Upper lobe of left lung (tissue), 6 donors: ENCODE results near the gene LHB. TPM values are rescaled to one million over a fixed set of nuclear protein-coding genes. Genes with fewer than 3 reads are reported as not detected.

Experiments
- ATAC-seq, 2 donors: fragments of 200-7000 bp; cut with Tn5 transposase; one replicate each; pipeline ENCODE4 v1.9.1; 2022; ENCODE audit warnings: mild to moderate bottlenecking in 2 of 2, moderate library complexity in 2 of 2; ENCODE audit not compliant: low FRiP score in 2 of 2
- DNase-seq, 2 donors: peaks; one replicate each; pipeline ENCODE4 v3.0.0-alpha.2; 2019 to 2020
- H3K27ac ChIP-seq, 4 donors: fragments of 200-600 bp; sonication (generic); one replicate each; pipeline ENCODE4 v1.5.1; 2016 to 2019
- H3K27me3 ChIP-seq, 4 donors: fragments of 200-600 bp; sonication (generic); one replicate each; pipeline ENCODE4 v1.5.1; 2017 to 2019
- H3K36me3 ChIP-seq, 4 donors: fragments of 200-600 bp; sonication (generic); one replicate each; pipeline ENCODE4 v1.5.1; 2016 to 2019
- H3K4me1 ChIP-seq, 4 donors: fragments of 200-600 bp; sonication (generic); one replicate each; pipeline ENCODE4 v1.5.1; 2018 to 2019
- H3K4me3 ChIP-seq, 4 donors: fragments of 200-600 bp; sonication (generic); one replicate each; pipeline ENCODE4 v1.5.1; 2017 to 2019; ENCODE audit warnings: mild to moderate bottlenecking in 2 of 4, moderate library complexity in 1 of 4
- H3K9me3 ChIP-seq, 4 donors: fragments of 200-600 bp; sonication (generic); one replicate each; pipeline ENCODE4 v1.5.1; 2018 to 2019
- EP300 ChIP-seq, 4 donors: sonication (generic); formaldehyde crosslinking; IDR thresholded peaks; one replicate each; pipeline ENCODE4 v1.5.1; 2017; ENCODE audit warnings: antibody characterized with exemption in 4 of 4, control low read depth in 2 of 4
- POLR2A ChIP-seq, 4 donors: fragments of 450-650 bp; IDR thresholded peaks; one replicate each; pipeline ENCODE4 v1.5.1; 2016 to 2017; ENCODE audit warnings: antibody characterized with exemption in 4 of 4, mild to moderate bottlenecking in 2 of 4
- POLR2AphosphoS5 ChIP-seq, 2 donors: sonication (generic); formaldehyde crosslinking; IDR thresholded peaks; one replicate each; pipeline ENCODE4 v1.5.1; 2017; ENCODE audit warnings: antibody characterized with exemption in 2 of 2
- WGBS, 2 donors: methylation state at CpG; one replicate each; pipeline ENCODE4 v1.1.5; 2017 to 2018; 5-methylcytosine and 5-hydroxymethylcytosine counted together
- total RNA-seq, 6 donors: library from RNA; depleted of rRNA in 4 of 6; stranded (reverse); fragments of >200 nt in 4 of 6; gene quantifications; one replicate each; pipeline versions ENCODE4 v1.1.0 to v1.2.1, GENCODE V29; 2016 to 2021
- TF ChIP-seq, protein P1 (sequence below), 6 experiments: fragments of 450-650 bp in 4 of 6; fragments of 200-600 bp in 2 of 6; sonication (generic) in 2 of 6; IDR thresholded peaks; one replicate each; pipeline ENCODE4 v1.5.1; 2016 to 2019; ENCODE audit warnings: antibody characterized with exemption in 6 of 6
- donor health status: DM: no; HTN: no; CAD: no; lungs with moderate emphysema.
- donor health status: DM: no; HTN: yes; CAD: no; lungs with severe emphysema.

LHB gene
- total RNA-seq, 6 donors from 2014 or later: 0.77 TPM; not detected in 5

DNA sequence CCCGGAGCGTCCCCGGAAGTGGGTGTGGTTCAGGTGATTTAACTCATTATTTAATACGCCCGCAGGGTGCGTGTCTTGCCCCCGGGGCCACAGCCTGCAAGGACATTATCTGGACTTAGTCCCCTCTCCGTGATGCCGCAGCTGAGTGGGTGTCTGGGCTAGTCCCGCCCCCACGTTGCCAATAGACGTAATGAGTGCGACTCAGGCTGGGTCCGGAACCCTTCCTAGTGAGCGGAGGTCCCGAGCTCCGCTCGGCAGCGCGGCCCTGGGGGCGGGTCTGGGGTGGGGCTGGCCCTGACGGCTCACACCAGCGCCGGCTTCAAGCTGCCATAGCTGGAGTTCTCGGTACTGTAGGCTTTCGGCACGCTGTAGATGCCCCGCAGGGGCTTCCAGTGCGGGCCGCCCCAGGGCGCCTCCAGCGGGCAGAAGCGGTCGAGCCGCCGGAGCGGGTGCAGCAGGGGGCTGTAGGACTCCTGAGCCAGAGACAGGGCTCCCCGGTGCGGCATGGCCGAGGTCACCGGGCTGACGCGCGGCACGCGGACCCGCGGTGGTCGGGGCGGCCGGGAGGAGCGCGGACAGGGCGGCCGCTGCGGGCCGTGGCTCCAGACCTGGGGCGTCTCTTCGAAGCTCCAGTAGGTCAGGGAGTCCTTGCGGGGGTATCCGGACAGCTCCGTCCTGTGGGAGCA lies 918 bp upstream of the LHB start:
- WGBS, 2 donors: 0 to 4% methylated on average over 13 to 23 of the region's 62 CpGs
- peak; percentile 28 to 92 for DNase-seq
- H3K4me3 ChIP-seq: peak overlapping the region in 3 of 4 donors; percentile 46 to 60 (median 51)
- TF ChIP-seq, protein P1, sequence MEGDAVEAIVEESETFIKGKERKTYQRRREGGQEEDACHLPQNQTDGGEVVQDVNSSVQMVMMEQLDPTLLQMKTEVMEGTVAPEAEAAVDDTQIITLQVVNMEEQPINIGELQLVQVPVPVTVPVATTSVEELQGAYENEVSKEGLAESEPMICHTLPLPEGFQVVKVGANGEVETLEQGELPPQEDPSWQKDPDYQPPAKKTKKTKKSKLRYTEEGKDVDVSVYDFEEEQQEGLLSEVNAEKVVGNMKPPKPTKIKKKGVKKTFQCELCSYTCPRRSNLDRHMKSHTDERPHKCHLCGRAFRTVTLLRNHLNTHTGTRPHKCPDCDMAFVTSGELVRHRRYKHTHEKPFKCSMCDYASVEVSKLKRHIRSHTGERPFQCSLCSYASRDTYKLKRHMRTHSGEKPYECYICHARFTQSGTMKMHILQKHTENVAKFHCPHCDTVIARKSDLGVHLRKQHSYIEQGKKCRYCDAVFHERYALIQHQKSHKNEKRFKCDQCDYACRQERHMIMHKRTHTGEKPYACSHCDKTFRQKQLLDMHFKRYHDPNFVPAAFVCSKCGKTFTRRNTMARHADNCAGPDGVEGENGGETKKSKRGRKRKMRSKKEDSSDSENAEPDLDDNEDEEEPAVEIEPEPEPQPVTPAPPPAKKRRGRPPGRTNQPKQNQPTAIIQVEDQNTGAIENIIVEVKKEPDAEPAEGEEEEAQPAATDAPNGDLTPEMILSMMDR (IDR thresholded peaks at IDR 0.05): peak; percentile 27 to 71 (median 54)
- TF ChIP-seq POLR2AphosphoS5 (IDR thresholded peaks at IDR 0.05) (no peak), EP300 (IDR thresholded peaks at IDR 0.05) (no peak), POLR2A (IDR thresholded peaks at IDR 0.05) (peak in 1 of 4 donors; percentile 10)
- peak overlapping the region in 2 of 4 donors; percentile 11 to 37 for H3K27ac ChIP-seq
- no peaks in the 10 kb centered on the region for H3K9me3 ChIP-seq
- H3K36me3 ChIP-seq: peaks cover 0 to 32% (median 11%) of the 10 kb centered on the region in 4 donors
- ATAC-seq: peak; percentile 52 to 75
- H3K4me1 ChIP-seq: peaks cover 15 to 27% (median 24%) of the 10 kb centered on the region in 4 donors
- H3K27me3 ChIP-seq: no peaks in the 10 kb centered on the region

- H3K4me1 ChIP-seq: peaks cover 15 to 27% (median 24%) of the 10 kb centered on the region in 4 donors
- H3K9me3 ChIP-seq: no peaks in the 10 kb centered on the region
- TF ChIP-seq EP300 (IDR thresholded peaks at IDR 0.05) (no peak), POLR2AphosphoS5 (IDR thresholded peaks at IDR 0.05) (no peak), POLR2A (IDR thresholded peaks at IDR 0.05) (no peak)
- TF ChIP-seq, protein P1 (IDR thresholded peaks at IDR 0.05): no peak
- peaks cover 0 to 45% (median 19%) of the 10 kb centered on the region in 4 donors for H3K36me3 ChIP-seq
- WGBS, 2 donors: 90% methylated on average over 16 to 20 of the region's 29 CpGs
- H3K4me3 ChIP-seq: no peak overlapping the region
- ATAC-seq (no peak), DNase-seq (peak in 1 of 2 donors; percentile 83)
- no peaks in the 10 kb centered on the region for H3K27me3 ChIP-seq
- H3K27ac ChIP-seq: no peak overlapping the region
Measured at GRCh38 chr19:49016067-49016839, 638 bp downstream of the LHB start.

DNA sequence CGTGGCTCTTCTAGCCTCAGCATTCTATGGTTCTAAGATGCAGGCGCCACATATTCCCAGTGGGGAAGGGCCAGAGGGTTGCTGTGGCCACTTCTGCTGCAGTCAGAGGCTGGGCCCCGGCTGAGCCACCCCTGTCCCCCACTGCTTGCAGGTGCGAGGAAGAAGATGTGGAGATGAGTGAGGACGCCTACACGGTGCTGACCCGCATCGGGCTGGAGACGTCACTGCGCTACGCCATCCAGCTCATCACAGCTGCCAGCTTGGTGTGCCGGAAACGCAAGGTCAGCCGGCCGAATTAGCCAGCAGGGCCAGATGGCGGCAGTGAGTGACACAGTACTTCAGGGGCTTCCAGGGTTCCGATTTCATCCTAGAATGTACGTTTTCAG lies 2.0 kb downstream of the LHB start:
- no peaks in the 10 kb centered on the region for H3K27me3 ChIP-seq
- WGBS, 2 donors: 96 to 98% methylated on average over 6 to 18 of the region's 18 CpGs
- H3K36me3 ChIP-seq: peaks cover 0 to 59% (median 30%) of the 10 kb centered on the region in 4 donors
- H3K4me3 ChIP-seq: no peak overlapping the region
- no peaks in the 10 kb centered on the region for H3K9me3 ChIP-seq
- TF ChIP-seq, protein P1 (IDR thresholded peaks at IDR 0.05): no peak
- TF ChIP-seq POLR2A (IDR thresholded peaks at IDR 0.05): no peak
- no peak for TF ChIP-seq EP300 (IDR thresholded peaks at IDR 0.05)
- TF ChIP-seq POLR2AphosphoS5 (IDR thresholded peaks at IDR 0.05): no peak
- no peak overlapping the region for H3K27ac ChIP-seq
- H3K4me1 ChIP-seq: peaks cover 15 to 27% (median 24%) of the 10 kb centered on the region in 4 donors
- DNase-seq: peak in 1 of 2 donors; percentile 63
- no peak for ATAC-seq

- H3K36me3 ChIP-seq: peaks cover 0 to 65% (median 35%) of the 10 kb centered on the region in 4 donors
- TF ChIP-seq POLR2A (IDR thresholded peaks at IDR 0.05) (no peak), EP300 (IDR thresholded peaks at IDR 0.05) (no peak), POLR2AphosphoS5 (IDR thresholded peaks at IDR 0.05) (no peak)
- TF ChIP-seq, protein P1 (IDR thresholded peaks at IDR 0.05): no peak
- no peak overlapping the region for H3K27ac ChIP-seq
- DNase-seq (peak in 1 of 2 donors; percentile 80), ATAC-seq (no peak)
- H3K4me3 ChIP-seq: no peak overlapping the region
- H3K4me1 ChIP-seq: peaks cover 11 to 21% (median 20%) of the 10 kb centered on the region in 4 donors
- H3K9me3 ChIP-seq: no peaks in the 10 kb centered on the region
- H3K27me3 ChIP-seq: no peaks in the 10 kb centered on the region
- 94 to 95% methylated on average over 25 to 32 of the region's 32 CpGs for WGBS, 2 donors
Measured at GRCh38 chr19:49014123-49014869, 2.6 kb downstream of the LHB start.
